ENCODE results near the gene ATF6. TPM values are rescaled to one million over a fixed set of nuclear protein-coding genes. Genes with fewer than 3 reads are reported as not detected.

The ATF6 gene
- total RNA-seq, 1 experiment from 2014 or later = 56.3 TPM

GRCh38 chr1:161955606-161956005, 189.5 kb downstream of the ATF6 start:
- POLR2A ChIA-PET = no interaction called here
- CTCF ChIA-PET = interaction anchor here (0.5 to 2.9 kb wide), 6 partner anchors 12 to 591 kb away, joined by 3 to 12 read pairs (median 3); no protein-coding TSS in a partner anchor
- no peaks in the 10 kb centered on the region for H3K27me3 Mint-ChIP-seq (ENCODE audit: insufficient read depth, unreplicated experiment)
- no peak overlapping the region for H3K4me3 Mint-ChIP-seq (ENCODE audit: unreplicated experiment)
- no peaks in the 10 kb centered on the region for H3K9me3 Mint-ChIP-seq (ENCODE audit: unreplicated experiment)
- peaks cover 23% of the 10 kb centered on the region for H3K4me1 Mint-ChIP-seq (ENCODE audit: insufficient read depth, unreplicated experiment)
- DNase-seq (ENCODE audit: unreplicated experiment) = no peak
- intact Hi-C loops (cut with micrococcal nuclease) = no loop called here
- no peak overlapping the region for H3K27ac Mint-ChIP-seq (ENCODE audit: low read depth, unreplicated experiment)
- TF ChIP-seq, protein P1, sequence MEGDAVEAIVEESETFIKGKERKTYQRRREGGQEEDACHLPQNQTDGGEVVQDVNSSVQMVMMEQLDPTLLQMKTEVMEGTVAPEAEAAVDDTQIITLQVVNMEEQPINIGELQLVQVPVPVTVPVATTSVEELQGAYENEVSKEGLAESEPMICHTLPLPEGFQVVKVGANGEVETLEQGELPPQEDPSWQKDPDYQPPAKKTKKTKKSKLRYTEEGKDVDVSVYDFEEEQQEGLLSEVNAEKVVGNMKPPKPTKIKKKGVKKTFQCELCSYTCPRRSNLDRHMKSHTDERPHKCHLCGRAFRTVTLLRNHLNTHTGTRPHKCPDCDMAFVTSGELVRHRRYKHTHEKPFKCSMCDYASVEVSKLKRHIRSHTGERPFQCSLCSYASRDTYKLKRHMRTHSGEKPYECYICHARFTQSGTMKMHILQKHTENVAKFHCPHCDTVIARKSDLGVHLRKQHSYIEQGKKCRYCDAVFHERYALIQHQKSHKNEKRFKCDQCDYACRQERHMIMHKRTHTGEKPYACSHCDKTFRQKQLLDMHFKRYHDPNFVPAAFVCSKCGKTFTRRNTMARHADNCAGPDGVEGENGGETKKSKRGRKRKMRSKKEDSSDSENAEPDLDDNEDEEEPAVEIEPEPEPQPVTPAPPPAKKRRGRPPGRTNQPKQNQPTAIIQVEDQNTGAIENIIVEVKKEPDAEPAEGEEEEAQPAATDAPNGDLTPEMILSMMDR (IDR thresholded peaks at IDR 0.05; ENCODE audit: unreplicated experiment) = no peak
- H3K36me3 Mint-ChIP-seq (ENCODE audit: insufficient read depth, unreplicated experiment) = peaks cover 31% of the 10 kb centered on the region
- no TSS peak for BruUV-seq (replicated peaks)

DNA sequence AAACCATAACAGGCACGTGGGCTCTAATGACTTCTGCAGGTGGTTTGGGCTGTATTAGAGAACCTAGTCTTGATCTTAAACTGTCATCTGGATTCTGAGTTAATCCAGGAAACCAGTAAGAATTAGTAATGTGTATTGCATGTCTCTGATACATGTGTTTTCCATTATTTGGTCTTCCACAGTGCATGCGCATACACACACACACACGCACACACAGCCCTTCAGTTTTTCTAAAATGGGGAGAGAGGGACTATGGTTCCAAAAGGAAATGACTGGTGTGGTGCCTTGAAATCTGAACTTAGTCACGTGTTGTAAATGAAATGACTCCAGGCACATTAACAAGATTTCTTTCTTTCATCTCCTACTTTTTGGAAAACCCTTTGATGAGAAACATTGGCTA, 190.0 kb downstream of the ATF6 start:
- BruUV-seq (replicated peaks) = no TSS peak
- ChIA-PET POLR2A (no interaction called here), CTCF (interaction anchor here (0.5 to 1.0 kb wide), 4 partner anchors 12 to 100 kb away, joined by 3 to 6 read pairs (median 3); no protein-coding TSS in a partner anchor)
- no peak for DNase-seq (ENCODE audit: unreplicated experiment)
- Mint-ChIP-seq H3K9me3 (ENCODE audit: unreplicated experiment) (no peaks in the 10 kb centered on the region), H3K36me3 (ENCODE audit: insufficient read depth, unreplicated experiment) (peaks cover 31% of the 10 kb centered on the region), H3K4me3 (ENCODE audit: unreplicated experiment) (no peak overlapping the region), H3K27me3 (ENCODE audit: insufficient read depth, unreplicated experiment) (no peaks in the 10 kb centered on the region), H3K4me1 (ENCODE audit: insufficient read depth, unreplicated experiment) (peaks cover 27% of the 10 kb centered on the region), H3K27ac (ENCODE audit: low read depth, unreplicated experiment) (no peak overlapping the region)
- TF ChIP-seq, protein P1 (IDR thresholded peaks at IDR 0.05; ENCODE audit: unreplicated experiment) = no peak
- intact Hi-C loops (cut with micrococcal nuclease) = no loop called here

- ChIA-PET CTCF (interaction anchor here (0.7 to 3.1 kb wide), 5 partner anchors 25 to 164 kb away, joined by 3 to 18 read pairs (median 3); no protein-coding TSS in a partner anchor), POLR2A (interaction anchor here (1.8 to 2.1 kb wide), 2 partner anchors 9 to 47 kb away, joined by 7 read pairs; no protein-coding TSS in a partner anchor)
- no peak overlapping the region for H3K27ac Mint-ChIP-seq (ENCODE audit: low read depth, unreplicated experiment)
- no TSS peak for BruUV-seq (replicated peaks)
- no peak overlapping the region for H3K4me3 Mint-ChIP-seq (ENCODE audit: unreplicated experiment)
- H3K4me1 Mint-ChIP-seq (ENCODE audit: insufficient read depth, unreplicated experiment) = peaks cover 36% of the 10 kb centered on the region
- peaks cover 26% of the 10 kb centered on the region for H3K36me3 Mint-ChIP-seq (ENCODE audit: insufficient read depth, unreplicated experiment)
- TF ChIP-seq, protein P1 (IDR thresholded peaks at IDR 0.05; ENCODE audit: unreplicated experiment) = no peak
- no peaks in the 10 kb centered on the region for H3K27me3 Mint-ChIP-seq (ENCODE audit: insufficient read depth, unreplicated experiment)
- intact Hi-C loops (cut with micrococcal nuclease) = no loop called here
- no peak for DNase-seq (ENCODE audit: unreplicated experiment)
- H3K9me3 Mint-ChIP-seq (ENCODE audit: unreplicated experiment) = no peaks in the 10 kb centered on the region
These were observed 190.8 kb downstream of the ATF6 start for GRCh38 chr1:161956930-161957329.

GRCh38 chr1:161958425-161958824, 192.3 kb downstream of the ATF6 start:
- peak; percentile 92 for DNase-seq (ENCODE audit: unreplicated experiment)
- Mint-ChIP-seq H3K9me3 (ENCODE audit: unreplicated experiment) (no peaks in the 10 kb centered on the region), H3K36me3 (ENCODE audit: insufficient read depth, unreplicated experiment) (peaks cover 26% of the 10 kb centered on the region), H3K27me3 (ENCODE audit: insufficient read depth, unreplicated experiment) (no peaks in the 10 kb centered on the region), H3K27ac (ENCODE audit: low read depth, unreplicated experiment) (no peak overlapping the region), H3K4me1 (ENCODE audit: insufficient read depth, unreplicated experiment) (peaks cover 42% of the 10 kb centered on the region), H3K4me3 (ENCODE audit: unreplicated experiment) (no peak overlapping the region)
- intact Hi-C loops (cut with micrococcal nuclease) = no loop called here
- ChIA-PET CTCF (interaction anchor here (0.6 to 3.1 kb wide), 6 partner anchors 35 to 569 kb away, joined by 3 to 18 read pairs (median 4); no protein-coding TSS in a partner anchor), POLR2A (interaction anchor here (0.6 to 2.1 kb wide), 4 partner anchors 10 to 235 kb away, joined by 3 to 7 read pairs (median 6); no protein-coding TSS in a partner anchor)
- BruUV-seq (replicated peaks) = no TSS peak
- TF ChIP-seq, protein P1 (IDR thresholded peaks at IDR 0.05; ENCODE audit: unreplicated experiment) = no peak
